ENCODE data around the gene TUBB. TPM values are rescaled to one million over a fixed set of nuclear protein-coding genes. Genes with fewer than 3 reads are reported as not detected.

The TUBB gene
- total and polyA plus RNA-seq, 8 donors: 67.5 to 223 (median 137) TPM

DNA sequence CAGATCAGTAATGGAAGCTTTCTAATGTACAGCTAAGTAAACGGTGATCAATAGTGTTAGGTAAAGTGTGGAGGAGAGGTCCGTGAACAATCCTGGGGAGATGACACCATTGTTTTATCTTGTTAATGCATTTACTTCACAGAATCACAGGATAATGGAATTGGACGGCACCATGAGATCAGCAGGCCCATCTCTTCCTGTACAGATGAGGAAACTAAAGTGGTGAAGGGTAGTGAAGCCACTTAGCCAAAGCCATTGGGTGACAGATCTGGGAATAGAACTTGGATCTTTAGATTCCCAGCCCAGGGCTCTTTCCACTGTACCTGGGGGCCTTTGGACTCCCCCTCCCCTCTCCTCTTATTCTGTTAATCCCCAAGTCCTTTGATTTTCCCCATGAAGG, 50.4 kb downstream of the TUBB start:
- H3K4me1 ChIP-seq: peaks cover 16 to 29% (median 23%) of the 10 kb centered on the region in 4 donors
- DNase-seq: no peak
- H3K27me3 ChIP-seq: no peaks in the 10 kb centered on the region
- H3K9me3 ChIP-seq: no peaks in the 10 kb centered on the region
- TF ChIP-seq POLR2AphosphoS5 (IDR thresholded peaks at IDR 0.05) (no peak), POLR2A (IDR thresholded peaks at IDR 0.05) (no peak), EP300 (IDR thresholded peaks at IDR 0.05) (no peak)
- TF ChIP-seq, protein P1, sequence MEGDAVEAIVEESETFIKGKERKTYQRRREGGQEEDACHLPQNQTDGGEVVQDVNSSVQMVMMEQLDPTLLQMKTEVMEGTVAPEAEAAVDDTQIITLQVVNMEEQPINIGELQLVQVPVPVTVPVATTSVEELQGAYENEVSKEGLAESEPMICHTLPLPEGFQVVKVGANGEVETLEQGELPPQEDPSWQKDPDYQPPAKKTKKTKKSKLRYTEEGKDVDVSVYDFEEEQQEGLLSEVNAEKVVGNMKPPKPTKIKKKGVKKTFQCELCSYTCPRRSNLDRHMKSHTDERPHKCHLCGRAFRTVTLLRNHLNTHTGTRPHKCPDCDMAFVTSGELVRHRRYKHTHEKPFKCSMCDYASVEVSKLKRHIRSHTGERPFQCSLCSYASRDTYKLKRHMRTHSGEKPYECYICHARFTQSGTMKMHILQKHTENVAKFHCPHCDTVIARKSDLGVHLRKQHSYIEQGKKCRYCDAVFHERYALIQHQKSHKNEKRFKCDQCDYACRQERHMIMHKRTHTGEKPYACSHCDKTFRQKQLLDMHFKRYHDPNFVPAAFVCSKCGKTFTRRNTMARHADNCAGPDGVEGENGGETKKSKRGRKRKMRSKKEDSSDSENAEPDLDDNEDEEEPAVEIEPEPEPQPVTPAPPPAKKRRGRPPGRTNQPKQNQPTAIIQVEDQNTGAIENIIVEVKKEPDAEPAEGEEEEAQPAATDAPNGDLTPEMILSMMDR (IDR thresholded peaks at IDR 0.05): no peak
- 89 to 96% (median 91%) methylated on average over 3 of the region's 3 CpGs for WGBS, 5 donors
- intact Hi-C loops (cut with DNase I; ENCODE audit: low total_unique reads): no loop called here
- no peak overlapping the region for H3K4me3 ChIP-seq
- peak overlapping the region in 2 of 5 donors; percentile 80 for H3K27ac ChIP-seq
- no peaks in the 10 kb centered on the region for H3K36me3 ChIP-seq

DNA sequence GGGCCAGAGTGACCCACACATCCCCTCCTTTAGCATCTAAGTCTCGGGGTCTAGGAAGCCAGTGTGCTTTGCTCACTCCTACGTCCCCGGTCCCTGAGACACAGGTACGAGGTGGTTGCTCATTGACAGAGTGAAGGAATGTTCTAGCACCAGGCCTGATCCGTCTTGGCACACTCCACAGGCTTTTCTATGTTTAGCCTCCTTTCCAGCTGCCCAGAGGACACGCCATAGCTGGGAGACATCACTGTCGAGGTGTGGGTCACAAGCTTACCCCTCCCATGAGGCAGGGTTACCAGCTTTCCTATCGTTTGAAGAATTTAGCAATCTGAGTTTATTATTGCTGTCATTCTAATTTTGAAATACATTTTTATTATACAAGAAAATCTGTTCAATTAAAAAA, 54.5 kb downstream of the TUBB start:
- peaks cover 22 to 45% (median 35%) of the 10 kb centered on the region in 4 donors for H3K4me1 ChIP-seq
- 68 to 83% (median 78%) methylated on average over 8 of the region's 8 CpGs for WGBS, 5 donors
- TF ChIP-seq POLR2A (IDR thresholded peaks at IDR 0.05): no peak
- TF ChIP-seq POLR2AphosphoS5 (IDR thresholded peaks at IDR 0.05): no peak
- TF ChIP-seq, protein P1 (IDR thresholded peaks at IDR 0.05): no peak
- no peak for TF ChIP-seq EP300 (IDR thresholded peaks at IDR 0.05)
- peak overlapping the region in 1 of 5 donors; percentile 39 for H3K27ac ChIP-seq
- H3K4me3 ChIP-seq: no peak overlapping the region
- intact Hi-C loops (cut with DNase I; ENCODE audit: low total_unique reads): no loop called here
- no peaks in the 10 kb centered on the region for H3K9me3 ChIP-seq
- no peaks in the 10 kb centered on the region for H3K27me3 ChIP-seq
- no peaks in the 10 kb centered on the region for H3K36me3 ChIP-seq
- DNase-seq: no peak

Small RNA genes within 50 kb of the gene (small RNA-seq; reads per million reads assigned to genes)
- gene RF00019 (0 reads per million in 4 donors), gene RN7SL353P (0 reads per million in 4 donors)

Other genes starting within 250 kb of the TUBB start
- gene HLA-E, start 230.8 kb upstream of the TUBB start, total RNA-seq: 100 to 1,000 TPM; 182 to 566 (median 272) TPM
- gene HLA-E, start 230.8 kb upstream of the TUBB start, polyA plus RNA-seq: 100 to 1,000 TPM; 120 to 300 (median 121) TPM
- 10 to 100 TPM; 12.7 to 39.7 (median 19.2) TPM for gene GNL1, start 163.9 kb upstream of the TUBB start, total RNA-seq
- 10 to 100 TPM; 42.6 to 53.3 (median 48.9) TPM for gene GNL1, start 163.9 kb upstream of the TUBB start, polyA plus RNA-seq
- 10 to 100 TPM in 2 of 5 donors, under 1 TPM in 1, not detected in 2; 0.89 to 10.7 (median 10.5) TPM for gene PRR3, start 163.1 kb upstream of the TUBB start, total RNA-seq
- gene PRR3, start 163.1 kb upstream of the TUBB start, polyA plus RNA-seq: 1 to 10 TPM; 4.1 to 7.1 (median 5.5) TPM
- 10 to 100 TPM in 4 of 5 donors, 1 to 10 TPM in 1; 7.6 to 32.6 (median 28.3) TPM for gene ABCF1, start 148.9 kb upstream of the TUBB start, total RNA-seq
- 10 to 100 TPM; 17.1 to 28.0 (median 26.8) TPM for gene ABCF1, start 148.9 kb upstream of the TUBB start, polyA plus RNA-seq
- gene PPP1R10, start 103.1 kb upstream of the TUBB start, total RNA-seq: 100 to 1,000 TPM in 2 of 5 donors, 10 to 100 TPM in 3; 27.4 to 164 (median 50.1) TPM
- gene PPP1R10, start 103.1 kb upstream of the TUBB start, polyA plus RNA-seq: 10 to 100 TPM in 2 of 3 donors, 1 to 10 TPM in 1; 9.9 to 20.2 (median 17.7) TPM
- gene MRPS18B, start 102.5 kb upstream of the TUBB start, total RNA-seq: 10 to 100 TPM in 4 of 5 donors, 1 to 10 TPM in 1; 6.4 to 54.8 (median 28.5) TPM
- 10 to 100 TPM; 51.3 to 71.2 (median 61.6) TPM for gene MRPS18B, start 102.5 kb upstream of the TUBB start, polyA plus RNA-seq
- 10 to 100 TPM in 1 of 5 donors, 1 to 10 TPM in 3, not detected in 1; 3.0 to 11.6 (median 5.2) TPM for gene ATAT1, start 93.5 kb upstream of the TUBB start, total RNA-seq
- gene ATAT1, start 93.5 kb upstream of the TUBB start, polyA plus RNA-seq: 1 to 10 TPM; 5.3 to 7.5 (median 5.7) TPM
- 100 to 1,000 TPM in 1 of 5 donors, 10 to 100 TPM in 3, 1 to 10 TPM in 1; 7.3 to 126 (median 12.8) TPM for gene C6orf136, start 73.2 kb upstream of the TUBB start, total RNA-seq
- 10 to 100 TPM; 21.2 to 29.3 (median 25.7) TPM for gene C6orf136, start 73.2 kb upstream of the TUBB start, polyA plus RNA-seq
- gene DHX16, start 47.3 kb upstream of the TUBB start, total RNA-seq: 10 to 100 TPM; 22.0 to 67.0 (median 30.1) TPM
- 10 to 100 TPM; 18.3 to 34.0 (median 23.4) TPM for gene DHX16, start 47.3 kb upstream of the TUBB start, polyA plus RNA-seq
- 10 to 100 TPM in 4 of 5 donors, 1 to 10 TPM in 1; 9.0 to 20.1 (median 12.8) TPM for gene PPP1R18, start 33.7 kb upstream of the TUBB start, total RNA-seq
- gene PPP1R18, start 33.7 kb upstream of the TUBB start, polyA plus RNA-seq: 10 to 100 TPM; 24.7 to 40.3 (median 32.2) TPM
- 1 to 10 TPM in 4 of 5 donors, under 1 TPM in 1; 0.92 to 6.4 (median 2.9) TPM for gene NRM, start 29.4 kb upstream of the TUBB start, total RNA-seq
- gene NRM, start 29.4 kb upstream of the TUBB start, polyA plus RNA-seq: 10 to 100 TPM in 1 of 3 donors, 1 to 10 TPM in 2; 4.1 to 15.8 (median 8.5) TPM
- 100 to 1,000 TPM in 2 of 5 donors, 10 to 100 TPM in 2, 1 to 10 TPM in 1; 9.6 to 153 (median 99.2) TPM for gene MDC1, start 3.1 kb upstream of the TUBB start, total RNA-seq
- 1 to 10 TPM; 3.8 to 8.7 (median 4.2) TPM for gene MDC1, start 3.1 kb upstream of the TUBB start, polyA plus RNA-seq
- 100 to 1,000 TPM in 2 of 5 donors, 10 to 100 TPM in 3; 40.6 to 201 (median 74.7) TPM for gene FLOT1, start 22.3 kb downstream of the TUBB start, total RNA-seq
- gene FLOT1, start 22.3 kb downstream of the TUBB start, polyA plus RNA-seq: 100 to 1,000 TPM; 145 to 178 (median 151) TPM
- gene IER3, start 24.2 kb downstream of the TUBB start, total RNA-seq: 100 to 1,000 TPM in 2 of 5 donors, 10 to 100 TPM in 3; 16.5 to 144 (median 92.8) TPM
- gene IER3, start 24.2 kb downstream of the TUBB start, polyA plus RNA-seq: 100 to 1,000 TPM; 112 to 187 (median 147) TPM
- gene DDR1, start 164.2 kb downstream of the TUBB start, total RNA-seq: 100 to 1,000 TPM in 3 of 5 donors, 10 to 100 TPM in 2; 51.3 to 144 (median 109) TPM
- 10 to 100 TPM; 17.6 to 88.7 (median 49.4) TPM for gene DDR1, start 164.2 kb downstream of the TUBB start, polyA plus RNA-seq
- 10 to 100 TPM in 2 of 5 donors, 1 to 10 TPM in 3; 3.9 to 67.4 (median 8.1) TPM for gene GTF2H4, start 187.9 kb downstream of the TUBB start, total RNA-seq
- 10 to 100 TPM; 15.3 to 29.6 (median 17.6) TPM for gene GTF2H4, start 187.9 kb downstream of the TUBB start, polyA plus RNA-seq
- gene VARS2, start 193.9 kb downstream of the TUBB start, total RNA-seq: 10 to 100 TPM in 4 of 5 donors, 1 to 10 TPM in 1; 1.2 to 61.6 (median 22.7) TPM
- 10 to 100 TPM; 17.9 to 21.8 (median 18.5) TPM for gene VARS2, start 193.9 kb downstream of the TUBB start, polyA plus RNA-seq
- 10 to 100 TPM in 1 of 5 donors, 1 to 10 TPM in 1, not detected in 3; 2.8 to 15.2 TPM for gene SFTA2, start 211.8 kb downstream of the TUBB start, total RNA-seq
- gene SFTA2, start 211.8 kb downstream of the TUBB start, polyA plus RNA-seq: 10 to 100 TPM; 10.2 to 94.7 (median 44.1) TPM
- gene MUCL3, start 220.6 kb downstream of the TUBB start, total RNA-seq: 100 to 1,000 TPM in 3 of 5 donors, 10 to 100 TPM in 1, under 1 TPM in 1; 0.87 to 346 (median 168) TPM
- gene MUCL3, start 220.6 kb downstream of the TUBB start, polyA plus RNA-seq: 10 to 100 TPM; 17.5 to 83.3 (median 39.6) TPM

Measured in stomach (tissue), 9 donors.